Neural cell (in vitro differentiated cells): Measurements from ENCODE around the gene NDUFB8. TPM values are rescaled to one million over a fixed set of nuclear protein-coding genes. Genes with fewer than 3 reads are reported as not detected.

Experiments
- H2AFZ ChIP-seq: fragments of 200-600, 300-800 bp; sonication (generic), shearing (Covaris generic); 2 replicates; pipeline ENCODE4 v1.6.0; 2014; ENCODE audit warnings: low read depth, mild to moderate bottlenecking, antibody characterized with exemption, low read length, moderate library complexity
- H3F3A ChIP-seq: fragments of 200-600 bp; shearing (Covaris generic); 2 replicates; pipeline ENCODE4 v1.6.1; 2016; ENCODE audit warnings: mild to moderate bottlenecking, moderate library complexity, mixed read lengths, antibody characterized with exemption, low read length; ENCODE audit not compliant: insufficient read depth, poor library complexity, severe bottlenecking
- H3K27ac ChIP-seq: fragments of 200-600, 300-800 bp; sonication (generic), shearing (Covaris generic); 2 replicates; pipeline ENCODE4 v1.5.1; 2014; ENCODE audit warnings: mild to moderate bottlenecking, low read length, moderate library complexity
- H3K27me3 ChIP-seq: fragments of 300-800, 200-600 bp; sonication (generic), shearing (Covaris generic); 2 replicates; pipeline ENCODE4 v1.6.0; 2014; ENCODE audit warnings: mild to moderate bottlenecking, low read depth, low read length, moderate library complexity; ENCODE audit not compliant: insufficient read depth
- H3K36me3 ChIP-seq: fragments of 300-800, 200-600 bp; sonication (generic), shearing (Covaris generic); 2 replicates; pipeline ENCODE4 v1.5.1; 2014; ENCODE audit warnings: mild to moderate bottlenecking, antibody characterized with exemption, low read length, moderate library complexity; ENCODE audit not compliant: insufficient read depth
- H3K4me2 ChIP-seq: fragments of 300-800, 200-600 bp; sonication (generic), shearing (Covaris generic); 2 replicates; pipeline ENCODE4 v1.6.0; 2014; ENCODE audit warnings: mild to moderate bottlenecking, low read length
- H3K4me3 ChIP-seq: fragments of 300-800, 200-600 bp; sonication (generic), shearing (Covaris generic); 2 replicates; pipeline ENCODE4 v1.5.1; 2014; ENCODE audit warnings: mild to moderate bottlenecking, low read length, moderate library complexity
- H3K79me2 ChIP-seq: fragments of 200-600 bp; shearing (Covaris generic); replicated peaks from 2 replicates; pipeline ENCODE4 v1.6.0; 2014; ENCODE audit warnings: mild to moderate bottlenecking, low read length, moderate library complexity; ENCODE audit not compliant: insufficient read depth
- H3K9ac ChIP-seq: fragments of 300-800, 200-600 bp; sonication (generic), shearing (Covaris generic); 2 replicates; pipeline ENCODE4 v1.6.1; 2016; ENCODE audit warnings: mild to moderate bottlenecking, low read length, mixed read lengths
- H3K9me2 ChIP-seq: fragments of 200-600 bp; shearing (Covaris generic); 2 replicates; pipeline ENCODE4 v1.6.1; 2016; ENCODE audit warnings: mild to moderate bottlenecking, low read length, mixed read lengths; ENCODE audit not compliant: insufficient read depth
- H3K9me3 ChIP-seq: fragments of 200-600, 300-800 bp; sonication (generic), shearing (Covaris generic); 2 replicates; pipeline ENCODE4 v1.6.1; 2016; ENCODE audit warnings: mild to moderate bottlenecking, mixed run types, low read length, moderate library complexity, mixed read lengths
- H4K20me1 ChIP-seq: fragments of 200-600 bp; shearing (Covaris generic); 2 replicates; pipeline ENCODE4 v1.6.1; 2016; ENCODE audit warnings: mild to moderate bottlenecking, mixed run types; ENCODE audit not compliant: insufficient read depth
- EP300 ChIP-seq: fragments of 450-650 bp; conservative IDR thresholded peaks from 2 replicates; pipeline ENCODE4 v1.6.1; 2014; ENCODE audit warnings: antibody characterized with exemption, mild to moderate bottlenecking, moderate library complexity; ENCODE audit not compliant: poor library complexity, severe bottlenecking
- EZH2 ChIP-seq: fragments of 200-600, 300-800 bp; shearing (Covaris generic), sonication (generic); IDR thresholded peaks from 2 replicates; pipeline ENCODE4 v1.6.1; 2014; ENCODE audit warnings: antibody characterized with exemption, low read length, borderline replicate concordance, mild to moderate bottlenecking; ENCODE audit not compliant: insufficient read depth, poor library complexity, severe bottlenecking
- MXI1 ChIP-seq: fragments of 450-650 bp; conservative IDR thresholded peaks from 2 replicates; pipeline ENCODE4 v1.6.1; 2014; ENCODE audit warnings: antibody characterized with exemption, mild to moderate bottlenecking; ENCODE audit not compliant: poor library complexity, severe bottlenecking
- POLR2AphosphoS5 ChIP-seq: IDR thresholded peaks from 2 replicates; pipeline ENCODE4 v1.6.1; 2012
- RAD21 ChIP-seq: fragments of 450-650 bp; conservative IDR thresholded peaks from 2 replicates; pipeline ENCODE4 v1.6.1; 2014; ENCODE audit warnings: antibody characterized with exemption, mild to moderate bottlenecking, moderate library complexity
- SMC3 ChIP-seq: fragments of 450-650 bp; conservative IDR thresholded peaks from 2 replicates; pipeline ENCODE4 v1.6.1; 2014; ENCODE audit warnings: antibody characterized with exemption, mild to moderate bottlenecking, moderate library complexity; ENCODE audit not compliant: poor library complexity
- TAF1 ChIP-seq: IDR thresholded peaks from 2 replicates; pipeline ENCODE4 v1.6.1; 2012; ENCODE audit warnings: low read depth
- polyA plus RNA-seq: library from polyadenylated mRNA; depleted of rRNA; stranded (reverse); fragments of >200 nt; gene quantifications from 2 replicates; pipeline ENCODE4 v1.2.3, GENCODE V29; 2014
- TF ChIP-seq, protein P1 (sequence below): IDR thresholded peaks from 2 replicates; pipeline ENCODE4 v1.6.1; 2012; ENCODE audit warnings: borderline replicate concordance
- TF ChIP-seq, protein P2 (sequence below): fragments of 450-650 bp; IDR thresholded peaks from 2 replicates; pipeline ENCODE4 v1.5.1; 2014; ENCODE audit warnings: antibody characterized with exemption, mild to moderate bottlenecking, moderate library complexity; ENCODE audit not compliant: poor library complexity, severe bottlenecking

Gene NDUFB8
- polyA plus RNA-seq, 1 donor from 2014 or later, result 407 TPM

DNA sequence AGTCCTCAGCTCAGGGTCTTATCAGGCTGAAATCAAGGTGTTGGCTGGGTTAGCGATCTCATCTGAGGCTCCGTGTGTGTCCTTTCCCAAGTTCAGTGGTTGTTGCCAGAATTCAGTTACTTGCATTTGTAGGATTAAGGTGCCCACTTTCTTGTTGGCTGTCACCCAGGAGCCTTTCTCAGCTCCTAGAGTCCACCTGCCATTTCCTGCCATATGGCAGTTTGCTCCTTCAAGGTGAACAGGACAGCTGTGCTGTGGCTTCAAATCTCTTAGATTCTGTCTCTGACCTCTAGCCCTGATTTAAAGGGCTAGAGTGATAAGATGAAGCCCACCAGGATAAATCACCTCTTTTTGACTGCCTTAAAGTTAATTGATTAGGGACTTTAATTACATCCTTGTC, 5.1 kb upstream of the NDUFB8 start:
- no peak overlapping the region for H3K9ac ChIP-seq
- H3K79me2 ChIP-seq, result peaks cover 29% of the 10 kb centered on the region
- no peaks in the 10 kb centered on the region for H3K27me3 ChIP-seq
- H2AFZ ChIP-seq, result no peak overlapping the region
- no peaks in the 10 kb centered on the region for H3K36me3 ChIP-seq
- no peak for TF ChIP-seq POLR2AphosphoS5
- no peak for TF ChIP-seq RAD21
- TF ChIP-seq TAF1, result no peak
- TF ChIP-seq, protein P1, sequence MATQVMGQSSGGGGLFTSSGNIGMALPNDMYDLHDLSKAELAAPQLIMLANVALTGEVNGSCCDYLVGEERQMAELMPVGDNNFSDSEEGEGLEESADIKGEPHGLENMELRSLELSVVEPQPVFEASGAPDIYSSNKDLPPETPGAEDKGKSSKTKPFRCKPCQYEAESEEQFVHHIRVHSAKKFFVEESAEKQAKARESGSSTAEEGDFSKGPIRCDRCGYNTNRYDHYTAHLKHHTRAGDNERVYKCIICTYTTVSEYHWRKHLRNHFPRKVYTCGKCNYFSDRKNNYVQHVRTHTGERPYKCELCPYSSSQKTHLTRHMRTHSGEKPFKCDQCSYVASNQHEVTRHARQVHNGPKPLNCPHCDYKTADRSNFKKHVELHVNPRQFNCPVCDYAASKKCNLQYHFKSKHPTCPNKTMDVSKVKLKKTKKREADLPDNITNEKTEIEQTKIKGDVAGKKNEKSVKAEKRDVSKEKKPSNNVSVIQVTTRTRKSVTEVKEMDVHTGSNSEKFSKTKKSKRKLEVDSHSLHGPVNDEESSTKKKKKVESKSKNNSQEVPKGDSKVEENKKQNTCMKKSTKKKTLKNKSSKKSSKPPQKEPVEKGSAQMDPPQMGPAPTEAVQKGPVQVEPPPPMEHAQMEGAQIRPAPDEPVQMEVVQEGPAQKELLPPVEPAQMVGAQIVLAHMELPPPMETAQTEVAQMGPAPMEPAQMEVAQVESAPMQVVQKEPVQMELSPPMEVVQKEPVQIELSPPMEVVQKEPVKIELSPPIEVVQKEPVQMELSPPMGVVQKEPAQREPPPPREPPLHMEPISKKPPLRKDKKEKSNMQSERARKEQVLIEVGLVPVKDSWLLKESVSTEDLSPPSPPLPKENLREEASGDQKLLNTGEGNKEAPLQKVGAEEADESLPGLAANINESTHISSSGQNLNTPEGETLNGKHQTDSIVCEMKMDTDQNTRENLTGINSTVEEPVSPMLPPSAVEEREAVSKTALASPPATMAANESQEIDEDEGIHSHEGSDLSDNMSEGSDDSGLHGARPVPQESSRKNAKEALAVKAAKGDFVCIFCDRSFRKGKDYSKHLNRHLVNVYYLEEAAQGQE, result no peak
- TF ChIP-seq EP300, result no peak
- no peak for TF ChIP-seq SMC3
- H3F3A ChIP-seq, result no peaks in the 10 kb centered on the region
- H3K9me2 ChIP-seq, result no peaks in the 10 kb centered on the region
- no peak overlapping the region for H3K4me2 ChIP-seq
- no peaks in the 10 kb centered on the region for H4K20me1 ChIP-seq
- H3K27ac ChIP-seq, result no peak overlapping the region
- H3K9me3 ChIP-seq, result no peaks in the 10 kb centered on the region
- H3K4me3 ChIP-seq, result no peak overlapping the region

DNA sequence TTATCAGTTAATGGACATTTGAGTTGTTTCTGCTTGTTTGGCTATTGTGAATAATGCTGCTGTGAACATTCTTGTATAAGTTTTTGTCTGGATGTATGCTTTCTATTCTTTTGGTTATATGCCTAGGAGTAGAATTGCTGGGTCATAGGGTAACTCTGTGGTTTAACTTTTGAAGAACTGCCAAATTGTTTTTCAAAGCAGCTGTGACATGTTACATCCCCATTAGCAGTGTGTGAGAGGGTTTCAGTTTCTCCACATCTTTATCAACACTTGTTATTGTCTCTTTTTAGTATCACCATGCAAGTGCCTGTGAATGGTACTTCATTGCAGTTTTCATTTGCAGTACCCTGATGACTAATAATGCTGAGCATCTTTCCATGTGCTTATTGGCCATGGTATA, 2.1 kb upstream of the NDUFB8 start:
- H3K9ac ChIP-seq, result no peak overlapping the region
- no peak overlapping the region for H2AFZ ChIP-seq
- H3K9me2 ChIP-seq, result no peaks in the 10 kb centered on the region
- no peak for TF ChIP-seq MXI1
- no peak for TF ChIP-seq EP300
- no peak for TF ChIP-seq RAD21
- TF ChIP-seq, protein P1, result no peak
- TF ChIP-seq TAF1, result no peak
- TF ChIP-seq, protein P2, sequence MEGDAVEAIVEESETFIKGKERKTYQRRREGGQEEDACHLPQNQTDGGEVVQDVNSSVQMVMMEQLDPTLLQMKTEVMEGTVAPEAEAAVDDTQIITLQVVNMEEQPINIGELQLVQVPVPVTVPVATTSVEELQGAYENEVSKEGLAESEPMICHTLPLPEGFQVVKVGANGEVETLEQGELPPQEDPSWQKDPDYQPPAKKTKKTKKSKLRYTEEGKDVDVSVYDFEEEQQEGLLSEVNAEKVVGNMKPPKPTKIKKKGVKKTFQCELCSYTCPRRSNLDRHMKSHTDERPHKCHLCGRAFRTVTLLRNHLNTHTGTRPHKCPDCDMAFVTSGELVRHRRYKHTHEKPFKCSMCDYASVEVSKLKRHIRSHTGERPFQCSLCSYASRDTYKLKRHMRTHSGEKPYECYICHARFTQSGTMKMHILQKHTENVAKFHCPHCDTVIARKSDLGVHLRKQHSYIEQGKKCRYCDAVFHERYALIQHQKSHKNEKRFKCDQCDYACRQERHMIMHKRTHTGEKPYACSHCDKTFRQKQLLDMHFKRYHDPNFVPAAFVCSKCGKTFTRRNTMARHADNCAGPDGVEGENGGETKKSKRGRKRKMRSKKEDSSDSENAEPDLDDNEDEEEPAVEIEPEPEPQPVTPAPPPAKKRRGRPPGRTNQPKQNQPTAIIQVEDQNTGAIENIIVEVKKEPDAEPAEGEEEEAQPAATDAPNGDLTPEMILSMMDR, result no peak
- TF ChIP-seq EZH2, result no peak
- no peak for TF ChIP-seq POLR2AphosphoS5
- TF ChIP-seq SMC3, result no peak
- H4K20me1 ChIP-seq, result no peaks in the 10 kb centered on the region
- no peaks in the 10 kb centered on the region for H3K27me3 ChIP-seq
- no peak overlapping the region for H3K4me3 ChIP-seq
- peaks cover 27% of the 10 kb centered on the region for H3K79me2 ChIP-seq
- no peaks in the 10 kb centered on the region for H3F3A ChIP-seq
- no peak overlapping the region for H3K27ac ChIP-seq
- no peaks in the 10 kb centered on the region for H3K36me3 ChIP-seq
- no peaks in the 10 kb centered on the region for H3K9me3 ChIP-seq
- H3K4me2 ChIP-seq, result no peak overlapping the region
